GM21529 (cell line): Measurements from ENCODE around the gene CD163L1.
"Not testable (repeated sequence)": the region's sequence is repeated elsewhere in the genome, so short reads cannot be mapped to it uniquely, and the experiment has no call there.

Experiments used
- ATAC-seq: cut with Tn5 transposase; IDR thresholded peaks from one replicate; pipeline ENCODE4 v1.9.1; 2021; ENCODE audit not compliant: unreplicated experiment

The CD163L1 gene

GRCh38 chr12:7444076-7444475 lies at the start of gene CD163L1:
Gene CD163L1, minus strand, starts transcription at chr12:7444153. Its CDS starts 26 bp downstream, at chr12:7444127.
- no peak for ATAC-seq

GRCh38 chr12:7493006-7493405 lies 49.1 kb upstream of the CD163L1 start:
- ATAC-seq, result no peak

GRCh38 chr12:7486512-7486911 lies 42.6 kb upstream of the CD163L1 start:
- no peak for ATAC-seq

GRCh38 chr12:7485095-7485494 lies 41.1 kb upstream of the CD163L1 start:
- no peak for ATAC-seq

- no peak for ATAC-seq
Observed at GRCh38 chr12:7483343-7483742, 39.4 kb upstream of the CD163L1 start.

GRCh38 chr12:7479771-7480170 lies 35.8 kb upstream of the CD163L1 start:
- no peak for ATAC-seq

GRCh38 chr12:7472060-7472459 lies 28.1 kb upstream of the CD163L1 start:
- no peak for ATAC-seq

GRCh38 chr12:7460375-7461259 lies 16.7 kb upstream of the CD163L1 start:
- ATAC-seq, result no peak

- ATAC-seq, result no peak
Observed at GRCh38 chr12:7459973-7460372, 16.0 kb upstream of the CD163L1 start.

- no peak for ATAC-seq
Observed at GRCh38 chr12:7451756-7452155, 7.8 kb upstream of the CD163L1 start.

- no peak for ATAC-seq
Observed at GRCh38 chr12:7450667-7451066, 6.7 kb upstream of the CD163L1 start.

GRCh38 chr12:7448099-7448498 lies 4.1 kb upstream of the CD163L1 start:
- ATAC-seq, result no peak

GRCh38 chr12:7444537-7444936 lies 584 bp upstream of the CD163L1 start:
- no peak for ATAC-seq

GRCh38 chr12:7441216-7441615 lies 2.7 kb downstream of the CD163L1 start:
- no peak for ATAC-seq

- no peak for ATAC-seq
Observed at GRCh38 chr12:7439579-7440505, 4.1 kb downstream of the CD163L1 start.

- ATAC-seq, result not testable (repeated sequence)
Observed at GRCh38 chr12:7438291-7438995, 5.5 kb downstream of the CD163L1 start.

- ATAC-seq, result not testable (repeated sequence)
Observed at GRCh38 chr12:7437494-7437893, 6.5 kb downstream of the CD163L1 start.

- no peak for ATAC-seq
Observed at GRCh38 chr12:7434670-7435069, 9.3 kb downstream of the CD163L1 start.

GRCh38 chr12:7433276-7433822 lies 10.6 kb downstream of the CD163L1 start:
- no peak for ATAC-seq

- ATAC-seq, result no peak
Observed at GRCh38 chr12:7431993-7432685, 11.8 kb downstream of the CD163L1 start.
